GM12892 (cell line): Measurements from ENCODE around the gene TACSTD2.

ENCODE experiments used
- POLR2A ChIP-seq: IDR thresholded peaks from 2 replicates; pipeline ENCODE4 v1.6.1; 2011; ENCODE audit warnings: low read depth, low read length, control low read depth
- POLR2AphosphoS5 ChIP-seq: IDR thresholded peaks from 2 replicates; pipeline ENCODE4 v1.6.1; 2011; ENCODE audit warnings: low read depth, low read length, control low read depth
- TAF1 ChIP-seq: IDR thresholded peaks from 2 replicates; pipeline ENCODE4 v1.6.1; 2011; ENCODE audit warnings: low read depth, mild to moderate bottlenecking, control low read depth, low read length, borderline replicate concordance

- no peak for TF ChIP-seq POLR2A
- no peak for TF ChIP-seq POLR2AphosphoS5
- TF ChIP-seq TAF1: no peak
These were observed 31.9 kb upstream of the TACSTD2 start for GRCh38 chr1:58608945-58609344.
